22Rv1 (cell line): ENCODE measurements around the gene HSPB9.

Experiments
- H3K27ac ChIP-seq: fragments of 450-650 bp; 2 replicates; pipeline ENCODE4 v1.5.1; 2017
- ZFX ChIP-seq: fragments of 450-650 bp; IDR thresholded peaks from 2 replicates; pipeline ENCODE4 v1.6.1; 2017; ENCODE audit warnings: antibody characterized with exemption, borderline replicate concordance
- TF ChIP-seq, protein P1 (sequence below): fragments of 450-650 bp; IDR thresholded peaks from 2 replicates; pipeline ENCODE4 v1.5.1; 2017; ENCODE audit warnings: mild to moderate bottlenecking

HSPB9 gene

DNA sequence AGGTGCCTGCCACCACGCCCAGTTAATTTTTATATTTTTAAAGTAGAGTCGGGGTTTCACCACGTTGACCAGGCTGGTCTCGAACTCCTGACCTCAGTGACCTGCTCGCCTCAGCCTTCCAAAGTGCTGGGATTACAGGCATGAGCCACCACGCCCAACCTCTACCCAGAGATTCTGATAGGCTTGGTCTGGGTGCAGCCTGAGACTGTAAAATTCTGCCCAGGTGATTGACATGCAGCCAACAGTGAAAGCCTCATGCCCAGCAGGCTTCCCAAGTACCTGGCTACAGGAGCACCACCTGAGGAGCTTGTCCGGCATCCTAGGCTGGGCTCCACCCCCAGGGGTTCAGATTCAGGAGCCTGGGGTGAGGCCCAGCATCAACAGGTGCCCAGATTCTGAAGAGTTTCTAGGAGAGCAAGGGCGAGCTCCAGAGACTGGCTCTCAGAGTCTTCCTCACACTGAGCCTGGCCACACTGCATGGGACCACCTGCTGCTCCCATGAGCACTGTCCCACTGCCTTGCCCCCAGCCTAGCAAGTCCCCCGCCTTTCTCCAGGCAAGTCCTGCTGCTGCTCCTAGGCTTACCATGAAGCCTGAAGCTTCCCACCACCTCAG lies 41.0 kb upstream of the HSPB9 start:
- TF ChIP-seq, protein P1, sequence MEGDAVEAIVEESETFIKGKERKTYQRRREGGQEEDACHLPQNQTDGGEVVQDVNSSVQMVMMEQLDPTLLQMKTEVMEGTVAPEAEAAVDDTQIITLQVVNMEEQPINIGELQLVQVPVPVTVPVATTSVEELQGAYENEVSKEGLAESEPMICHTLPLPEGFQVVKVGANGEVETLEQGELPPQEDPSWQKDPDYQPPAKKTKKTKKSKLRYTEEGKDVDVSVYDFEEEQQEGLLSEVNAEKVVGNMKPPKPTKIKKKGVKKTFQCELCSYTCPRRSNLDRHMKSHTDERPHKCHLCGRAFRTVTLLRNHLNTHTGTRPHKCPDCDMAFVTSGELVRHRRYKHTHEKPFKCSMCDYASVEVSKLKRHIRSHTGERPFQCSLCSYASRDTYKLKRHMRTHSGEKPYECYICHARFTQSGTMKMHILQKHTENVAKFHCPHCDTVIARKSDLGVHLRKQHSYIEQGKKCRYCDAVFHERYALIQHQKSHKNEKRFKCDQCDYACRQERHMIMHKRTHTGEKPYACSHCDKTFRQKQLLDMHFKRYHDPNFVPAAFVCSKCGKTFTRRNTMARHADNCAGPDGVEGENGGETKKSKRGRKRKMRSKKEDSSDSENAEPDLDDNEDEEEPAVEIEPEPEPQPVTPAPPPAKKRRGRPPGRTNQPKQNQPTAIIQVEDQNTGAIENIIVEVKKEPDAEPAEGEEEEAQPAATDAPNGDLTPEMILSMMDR: no peak
- no peak for TF ChIP-seq ZFX
- H3K27ac ChIP-seq: no peak overlapping the region

DNA sequence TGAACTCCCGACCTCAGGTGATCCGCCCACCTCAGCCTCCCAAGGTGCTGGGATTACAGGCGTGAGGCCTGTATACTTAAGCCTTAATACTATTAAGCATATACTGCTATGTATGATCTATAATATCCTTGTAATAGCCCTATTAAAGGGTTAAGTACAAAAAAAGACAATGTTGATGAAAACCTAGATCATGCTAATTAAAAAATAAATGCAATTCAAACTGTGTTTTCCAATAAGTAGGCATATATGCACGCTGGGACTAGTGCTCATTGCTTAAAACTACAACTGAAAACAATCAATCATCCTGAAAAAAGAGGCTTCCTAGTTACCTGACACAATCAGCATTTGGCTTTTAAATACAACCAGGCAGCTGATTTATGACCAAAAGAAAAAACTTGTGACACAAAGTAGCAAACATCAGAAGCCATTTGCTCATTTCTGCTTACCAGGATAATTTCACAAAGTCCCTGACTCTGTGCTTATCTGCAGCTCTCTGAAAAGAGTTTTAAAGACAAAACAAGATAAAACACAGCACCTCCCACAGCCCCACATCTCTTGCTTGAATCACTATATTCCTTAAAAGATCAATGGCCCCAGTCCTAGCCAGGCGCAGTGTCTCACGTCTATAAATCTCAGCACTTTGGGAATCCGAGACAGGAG lies 35.4 kb upstream of the HSPB9 start:
- H3K27ac ChIP-seq: no peak overlapping the region
- TF ChIP-seq, protein P1: no peak
- TF ChIP-seq ZFX: no peak

DNA sequence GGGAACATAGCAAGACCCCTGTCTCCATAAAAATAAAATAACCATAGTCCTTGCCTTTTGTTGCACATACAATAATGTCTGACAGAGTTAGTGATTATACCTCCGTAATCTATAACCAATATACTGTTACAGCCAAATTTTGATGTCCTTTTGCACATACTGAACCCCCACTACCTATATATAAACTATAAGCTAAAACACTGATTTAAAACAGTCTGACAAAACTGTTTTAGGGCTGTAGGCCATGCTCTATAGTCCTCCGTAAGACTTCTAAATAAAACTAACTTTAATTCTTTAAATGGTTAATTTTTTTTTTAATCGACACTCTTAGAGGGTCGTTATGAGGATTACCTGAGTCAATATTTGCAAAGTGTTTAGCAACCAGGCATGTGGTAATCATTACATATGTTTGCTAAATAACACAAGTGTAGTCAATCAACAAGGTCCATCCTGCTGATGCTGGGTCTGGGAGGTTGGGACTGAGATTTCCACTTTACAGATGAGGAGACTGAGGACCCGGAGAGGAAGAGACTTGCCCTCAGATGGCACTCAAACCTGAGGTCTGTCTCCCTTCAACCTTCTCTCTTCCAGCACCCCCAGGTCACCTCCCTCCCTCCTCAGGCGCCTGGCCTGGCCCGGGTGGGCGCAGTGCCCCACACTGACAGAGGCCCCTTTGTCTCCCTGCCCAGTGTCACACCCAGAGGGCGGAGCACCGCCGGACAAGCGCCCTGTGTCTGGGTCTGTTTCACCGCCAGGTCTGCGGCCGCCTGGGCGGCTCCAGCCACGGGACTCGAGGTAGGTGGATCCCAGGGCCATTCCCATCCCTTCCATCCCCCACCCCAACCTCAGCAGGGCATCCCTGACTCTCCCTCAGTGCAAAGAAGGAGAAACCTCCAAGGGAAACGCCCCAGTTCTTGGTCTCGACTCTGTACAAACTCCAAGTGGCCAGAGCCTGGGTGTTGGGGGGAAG lies 34.6 kb upstream of the HSPB9 start:
- H3K27ac ChIP-seq: no peak overlapping the region
- no peak for TF ChIP-seq ZFX
- TF ChIP-seq, protein P1: no peak

DNA sequence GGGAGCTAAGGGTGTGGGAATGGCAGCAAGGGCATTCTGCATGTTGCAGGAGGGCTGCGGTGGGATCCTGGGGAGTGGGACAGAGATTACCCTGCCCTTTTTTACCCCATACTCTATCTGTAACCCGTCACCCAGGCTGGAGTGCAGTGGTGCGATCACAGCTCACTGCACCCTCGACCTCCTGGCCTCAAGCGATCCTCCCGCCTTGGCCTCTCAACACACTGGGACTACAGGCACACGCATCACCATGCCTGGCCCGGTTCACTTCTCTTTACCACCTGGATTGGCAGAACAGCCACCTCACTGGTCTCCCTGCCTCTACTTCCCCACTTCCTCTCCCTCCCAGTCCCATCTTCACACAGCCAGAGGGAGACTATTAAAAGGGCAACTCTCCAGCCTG lies 33.9 kb upstream of the HSPB9 start:
- TF ChIP-seq ZFX: no peak
- TF ChIP-seq, protein P1: no peak
- H3K27ac ChIP-seq: no peak overlapping the region

DNA sequence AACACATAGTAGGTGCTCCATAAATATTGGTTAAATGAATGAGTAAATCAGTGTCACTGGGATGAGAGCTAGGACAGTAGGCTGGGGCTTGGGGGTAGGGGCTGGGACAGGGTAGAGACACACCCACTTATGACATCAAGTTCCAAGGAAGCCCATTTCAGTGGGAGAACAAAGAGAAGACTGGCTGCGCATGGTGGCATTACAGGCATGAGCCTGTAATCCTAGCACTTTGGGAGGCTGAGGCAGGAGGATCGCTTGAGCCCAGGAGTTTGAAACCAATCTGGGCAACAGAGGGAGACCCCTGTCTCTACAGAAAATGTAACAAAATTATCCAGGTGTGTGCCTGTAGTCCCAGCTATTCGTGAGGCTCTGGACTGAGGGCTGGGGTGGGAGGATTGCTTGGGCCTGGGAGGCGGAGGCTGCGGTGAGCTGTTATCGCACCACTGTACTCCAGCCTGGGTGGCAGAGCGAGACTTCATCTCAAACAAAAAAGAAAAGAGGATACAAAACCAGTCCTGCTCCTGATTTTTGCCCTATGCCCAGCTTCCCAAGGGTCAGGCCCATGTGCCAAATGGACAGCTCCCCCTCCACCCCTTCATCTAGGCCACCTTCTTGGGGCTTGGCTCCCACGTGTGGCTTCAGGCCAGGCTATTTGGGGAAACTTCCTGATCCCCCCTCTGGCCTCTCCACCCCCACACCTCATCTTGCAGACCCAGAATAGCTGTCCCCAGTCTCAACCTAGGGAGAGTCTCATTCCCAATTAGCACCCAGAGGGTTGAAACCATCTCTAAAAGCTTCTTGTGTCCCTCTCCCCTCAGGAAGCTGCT lies 31.4 kb upstream of the HSPB9 start:
- no peak overlapping the region for H3K27ac ChIP-seq
- TF ChIP-seq, protein P1: no peak
- no peak for TF ChIP-seq ZFX

DNA sequence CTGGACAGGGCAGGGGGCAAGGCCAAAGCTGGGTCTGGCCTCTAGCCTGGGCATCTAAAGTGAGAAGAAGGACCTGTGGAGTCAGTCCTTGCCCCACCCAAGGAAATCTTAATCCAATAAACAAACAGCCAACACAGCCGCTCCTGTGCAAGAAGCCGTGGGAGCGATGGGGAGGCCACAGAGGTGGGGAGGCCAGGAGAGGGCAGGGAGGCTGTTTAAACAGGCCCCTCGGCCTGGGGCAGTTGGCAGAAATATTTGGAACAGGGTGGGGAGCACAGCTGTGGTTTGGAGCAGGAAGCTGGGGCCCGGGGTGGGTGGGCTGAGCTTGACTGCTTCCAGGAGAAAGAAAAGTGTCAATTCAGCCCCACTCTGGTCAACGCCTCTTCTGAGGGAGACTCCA lies 29.7 kb upstream of the HSPB9 start:
- H3K27ac ChIP-seq: no peak overlapping the region
- no peak for TF ChIP-seq ZFX
- TF ChIP-seq, protein P1: no peak
